ENCODE results near the gene PDE6C. TPM values are rescaled to one million over a fixed set of nuclear protein-coding genes. Genes with fewer than 3 reads are reported as not detected.

The PDE6C gene
- total RNA-seq, 1 donor from 2014 or later, result not detected

DNA sequence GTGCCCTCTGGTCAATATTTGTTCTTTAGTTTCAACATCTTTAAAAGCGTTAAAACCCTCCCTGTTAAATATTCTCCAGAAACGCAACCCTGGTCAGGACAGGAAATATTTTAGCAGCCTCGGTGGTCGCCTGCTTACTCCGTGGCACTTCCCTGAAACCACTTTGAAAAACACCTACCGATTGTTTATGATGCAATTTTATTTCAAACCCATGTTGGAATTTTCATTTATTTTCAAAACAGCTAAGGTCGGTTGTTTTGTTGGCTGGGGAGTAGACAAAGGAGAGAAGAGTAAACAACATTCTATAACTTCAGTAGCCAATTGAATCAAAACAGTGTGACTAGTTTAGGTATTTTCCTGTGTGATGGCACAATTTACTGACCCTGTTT lies 10.6 kb upstream of the PDE6C start:
- Mint-ChIP-seq H3K4me3 (ENCODE audit: unreplicated experiment) (peak overlapping the region; percentile 41), H3K27me3 (ENCODE audit: low read depth) (peaks cover 11% of the 10 kb centered on the region), H3K9me3 (ENCODE audit: low read depth) (no peaks in the 10 kb centered on the region), H3K27ac (ENCODE audit: unreplicated experiment) (no peak overlapping the region), H3K36me3 (ENCODE audit: low read depth) (no peaks in the 10 kb centered on the region), H3K4me1 (ENCODE audit: low read depth) (peaks cover 15% of the 10 kb centered on the region)
- TF ChIP-seq, protein P1, sequence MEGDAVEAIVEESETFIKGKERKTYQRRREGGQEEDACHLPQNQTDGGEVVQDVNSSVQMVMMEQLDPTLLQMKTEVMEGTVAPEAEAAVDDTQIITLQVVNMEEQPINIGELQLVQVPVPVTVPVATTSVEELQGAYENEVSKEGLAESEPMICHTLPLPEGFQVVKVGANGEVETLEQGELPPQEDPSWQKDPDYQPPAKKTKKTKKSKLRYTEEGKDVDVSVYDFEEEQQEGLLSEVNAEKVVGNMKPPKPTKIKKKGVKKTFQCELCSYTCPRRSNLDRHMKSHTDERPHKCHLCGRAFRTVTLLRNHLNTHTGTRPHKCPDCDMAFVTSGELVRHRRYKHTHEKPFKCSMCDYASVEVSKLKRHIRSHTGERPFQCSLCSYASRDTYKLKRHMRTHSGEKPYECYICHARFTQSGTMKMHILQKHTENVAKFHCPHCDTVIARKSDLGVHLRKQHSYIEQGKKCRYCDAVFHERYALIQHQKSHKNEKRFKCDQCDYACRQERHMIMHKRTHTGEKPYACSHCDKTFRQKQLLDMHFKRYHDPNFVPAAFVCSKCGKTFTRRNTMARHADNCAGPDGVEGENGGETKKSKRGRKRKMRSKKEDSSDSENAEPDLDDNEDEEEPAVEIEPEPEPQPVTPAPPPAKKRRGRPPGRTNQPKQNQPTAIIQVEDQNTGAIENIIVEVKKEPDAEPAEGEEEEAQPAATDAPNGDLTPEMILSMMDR (IDR thresholded peaks at IDR 0.05), result no peak
- no peak for DNase-seq (ENCODE audit: low spot score)

DNA sequence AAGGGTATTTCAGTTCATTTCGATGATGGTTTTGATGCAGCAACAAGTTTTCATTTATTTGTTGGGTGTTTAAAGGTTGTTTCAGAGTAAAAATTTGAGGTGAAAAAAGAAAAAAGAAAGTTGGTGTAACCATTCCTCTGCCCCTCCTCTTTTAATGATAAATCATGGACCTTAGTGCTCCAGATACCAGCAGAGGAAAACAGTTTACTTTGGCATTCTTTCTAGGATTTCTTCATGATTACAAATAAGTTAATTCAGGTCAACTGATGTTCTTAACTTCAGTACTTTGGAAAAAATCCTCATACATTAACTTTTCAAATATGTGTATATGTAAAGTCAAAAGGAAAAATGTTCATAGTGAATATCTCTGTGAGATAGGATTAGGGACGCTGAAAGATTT lies 9.3 kb upstream of the PDE6C start:
- Mint-ChIP-seq H3K9me3 (ENCODE audit: low read depth) (no peaks in the 10 kb centered on the region), H3K4me1 (ENCODE audit: low read depth) (peaks cover 15% of the 10 kb centered on the region), H3K27me3 (ENCODE audit: low read depth) (peaks cover 11% of the 10 kb centered on the region), H3K4me3 (ENCODE audit: unreplicated experiment) (no peak overlapping the region), H3K27ac (ENCODE audit: unreplicated experiment) (no peak overlapping the region), H3K36me3 (ENCODE audit: low read depth) (no peaks in the 10 kb centered on the region)
- TF ChIP-seq, protein P1 (IDR thresholded peaks at IDR 0.05), result no peak
- DNase-seq (ENCODE audit: low spot score), result no peak

DNA sequence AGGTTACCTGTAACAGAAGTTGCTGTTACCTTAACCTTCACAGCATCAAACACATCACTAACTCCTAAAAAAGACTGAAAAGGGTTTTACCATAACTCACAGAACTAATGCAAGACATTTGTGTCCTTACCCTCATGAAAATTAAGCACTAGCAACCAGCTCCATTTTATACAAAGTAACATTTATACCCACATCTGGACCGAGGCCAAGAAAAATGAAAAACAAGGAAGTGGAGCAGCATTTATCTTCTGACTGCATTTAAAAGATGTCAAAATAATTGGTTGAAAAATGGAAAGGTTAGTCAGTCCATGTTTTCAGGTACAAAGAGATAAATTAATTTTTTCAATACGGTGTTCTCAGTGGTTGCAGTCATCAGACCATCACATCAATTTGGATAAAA lies 8.2 kb upstream of the PDE6C start:
- TF ChIP-seq, protein P1 (IDR thresholded peaks at IDR 0.05), result no peak
- DNase-seq (ENCODE audit: low spot score), result no peak
- Mint-ChIP-seq H3K9me3 (ENCODE audit: low read depth) (no peaks in the 10 kb centered on the region), H3K27me3 (ENCODE audit: low read depth) (peaks cover 11% of the 10 kb centered on the region), H3K4me3 (ENCODE audit: unreplicated experiment) (no peak overlapping the region), H3K36me3 (ENCODE audit: low read depth) (no peaks in the 10 kb centered on the region), H3K4me1 (ENCODE audit: low read depth) (peaks cover 15% of the 10 kb centered on the region), H3K27ac (ENCODE audit: unreplicated experiment) (no peak overlapping the region)

DNA sequence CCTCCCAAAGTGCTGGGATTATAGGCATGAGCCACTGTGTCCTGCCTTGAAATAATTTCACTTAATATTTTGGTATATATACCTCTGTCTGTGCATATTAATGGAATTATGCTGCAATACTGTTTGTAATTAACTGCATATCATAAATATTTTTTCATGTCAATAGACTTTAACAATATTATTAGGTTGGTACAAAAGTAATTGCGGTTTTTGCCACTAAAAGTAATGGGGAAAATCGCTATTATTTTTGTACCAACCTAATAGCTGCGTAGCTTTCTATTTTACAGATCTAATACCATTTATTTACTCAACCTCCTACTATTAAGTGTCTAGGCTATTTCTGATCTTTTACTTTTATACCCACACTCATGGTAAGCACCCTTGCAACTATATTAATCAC lies 3.9 kb upstream of the PDE6C start:
- H3K4me3 Mint-ChIP-seq (ENCODE audit: unreplicated experiment), result no peak overlapping the region
- H3K36me3 Mint-ChIP-seq (ENCODE audit: low read depth), result no peaks in the 10 kb centered on the region
- H3K27ac Mint-ChIP-seq (ENCODE audit: unreplicated experiment), result no peak overlapping the region
- H3K4me1 Mint-ChIP-seq (ENCODE audit: low read depth), result peaks cover 10% of the 10 kb centered on the region
- no peaks in the 10 kb centered on the region for H3K9me3 Mint-ChIP-seq (ENCODE audit: low read depth)
- no peak for DNase-seq (ENCODE audit: low spot score)
- peaks cover 7% of the 10 kb centered on the region for H3K27me3 Mint-ChIP-seq (ENCODE audit: low read depth)
- TF ChIP-seq, protein P1 (IDR thresholded peaks at IDR 0.05), result no peak

DNA sequence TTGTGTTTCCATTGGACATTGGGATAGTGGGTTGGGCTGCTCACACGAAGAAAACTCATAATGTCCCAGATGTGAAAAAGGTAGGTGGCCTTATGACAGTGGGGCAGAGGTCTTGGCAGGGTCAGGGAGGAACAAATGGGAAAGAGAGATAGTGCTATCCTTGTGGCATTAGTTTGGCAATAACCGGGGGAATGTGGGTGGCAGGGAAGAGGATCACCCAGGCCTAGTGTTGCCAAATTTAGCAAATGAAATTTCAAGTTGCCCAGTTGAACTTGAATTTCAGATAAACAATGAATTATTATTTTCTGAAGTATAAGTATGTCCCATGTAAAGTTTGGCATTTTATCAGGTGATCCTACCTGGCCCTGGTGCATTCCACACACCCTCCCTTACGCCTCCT lies 789 bp downstream of the PDE6C start:
- no peak overlapping the region for H3K4me3 Mint-ChIP-seq (ENCODE audit: unreplicated experiment)
- H3K9me3 Mint-ChIP-seq (ENCODE audit: low read depth), result no peaks in the 10 kb centered on the region
- no peaks in the 10 kb centered on the region for H3K4me1 Mint-ChIP-seq (ENCODE audit: low read depth)
- H3K36me3 Mint-ChIP-seq (ENCODE audit: low read depth), result no peaks in the 10 kb centered on the region
- DNase-seq (ENCODE audit: low spot score), result no peak
- no peak overlapping the region for H3K27ac Mint-ChIP-seq (ENCODE audit: unreplicated experiment)
- peaks cover 2% of the 10 kb centered on the region for H3K27me3 Mint-ChIP-seq (ENCODE audit: low read depth)
- TF ChIP-seq, protein P1 (IDR thresholded peaks at IDR 0.05), result no peak
